ENCODE results near the gene ATP8B4. TPM values are rescaled to one million over a fixed set of nuclear protein-coding genes. Genes with fewer than 3 reads are reported as not detected.

ATP8B4 gene
- 1 to 10 TPM; 1.1 to 5.3 (median 2.2) TPM for total RNA-seq
- 1 to 10 TPM in 1 of 2 donors, under 1 TPM in 1; 0.39 to 1.5 TPM for polyA plus RNA-seq
- long read RNA-seq, donor 1, partial matches to known transcripts: 0 of 1 reads
- long read RNA-seq, donor 1, other reads (novel, unspliced or antisense): 1 of 1 reads
- long read RNA-seq, donor 2, partial matches to known transcripts: 0 of 3 reads
- long read RNA-seq, donor 2, other reads (novel, unspliced or antisense): 1 of 3 reads
- long read RNA-seq, donor 3, partial matches to known transcripts: 0 of 2 reads
- long read RNA-seq, donor 3, other reads (novel, unspliced or antisense): 1 of 2 reads

GRCh38 chr15:50119063-50120040 lies at the start of gene ATP8B4:
TSS of gene ATP8B4 (minus strand) at chr15:50119233. CDS start at chr15:50106966, 12,267 bp downstream.
- Histone ChIP-seq H3K4me1 (peaks cover 0 to 23% (median 0%) of the 10 kb centered on the region in 9 donors), H3K27me3 (peaks cover 0 to 5% (median 0%) of the 10 kb centered on the region in 7 donors), H3K36me3 (no peaks in the 10 kb centered on the region), H3K4me3 (peak within 1 kb of the TSS in 1 of 10 donors; percentile 19), H3K27ac (peak within 1 kb of the TSS in 1 of 10 donors; percentile 55), H3K9me3 (peaks cover 0 to 18% (median 2%) of the 10 kb centered on the region in 11 donors)
- no peak for ATAC-seq
- 43 to 53% methylated on average over 4 of the region's 4 CpGs for WGBS, 2 donors
- intact Hi-C loops (cut with DNase I): loop anchor here in 1 of 10 donors (10.0 kb wide), 1 partner anchor 1815 kb away; no protein-coding TSS in a partner anchor
- no peak for DNase-seq
- TF ChIP-seq, protein P1, sequence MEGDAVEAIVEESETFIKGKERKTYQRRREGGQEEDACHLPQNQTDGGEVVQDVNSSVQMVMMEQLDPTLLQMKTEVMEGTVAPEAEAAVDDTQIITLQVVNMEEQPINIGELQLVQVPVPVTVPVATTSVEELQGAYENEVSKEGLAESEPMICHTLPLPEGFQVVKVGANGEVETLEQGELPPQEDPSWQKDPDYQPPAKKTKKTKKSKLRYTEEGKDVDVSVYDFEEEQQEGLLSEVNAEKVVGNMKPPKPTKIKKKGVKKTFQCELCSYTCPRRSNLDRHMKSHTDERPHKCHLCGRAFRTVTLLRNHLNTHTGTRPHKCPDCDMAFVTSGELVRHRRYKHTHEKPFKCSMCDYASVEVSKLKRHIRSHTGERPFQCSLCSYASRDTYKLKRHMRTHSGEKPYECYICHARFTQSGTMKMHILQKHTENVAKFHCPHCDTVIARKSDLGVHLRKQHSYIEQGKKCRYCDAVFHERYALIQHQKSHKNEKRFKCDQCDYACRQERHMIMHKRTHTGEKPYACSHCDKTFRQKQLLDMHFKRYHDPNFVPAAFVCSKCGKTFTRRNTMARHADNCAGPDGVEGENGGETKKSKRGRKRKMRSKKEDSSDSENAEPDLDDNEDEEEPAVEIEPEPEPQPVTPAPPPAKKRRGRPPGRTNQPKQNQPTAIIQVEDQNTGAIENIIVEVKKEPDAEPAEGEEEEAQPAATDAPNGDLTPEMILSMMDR (IDR thresholded peaks at IDR 0.05): no peak

DNA sequence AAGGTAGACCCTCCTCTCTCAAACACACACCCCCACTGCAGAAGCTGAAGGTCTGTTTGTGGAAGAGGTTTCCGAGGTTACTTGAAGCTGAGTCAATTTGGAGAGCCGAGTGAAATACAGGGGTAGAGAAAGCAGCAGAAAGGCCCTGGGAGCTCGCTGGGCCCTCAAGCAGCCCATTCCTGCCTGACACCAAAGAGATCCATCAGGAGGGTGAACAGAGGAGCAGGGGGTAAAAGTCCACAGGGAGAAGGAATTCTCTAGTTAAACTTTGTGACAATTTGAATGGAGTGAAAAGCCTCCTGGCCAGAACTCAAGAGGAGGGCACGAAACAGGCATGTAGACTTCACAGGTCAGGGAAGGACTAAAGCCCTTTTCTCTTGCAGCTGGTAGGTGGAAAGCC lies 49.3 kb upstream of the ATP8B4 start:
- 85 to 93% methylated on average over 4 of the region's 4 CpGs for WGBS, 2 donors
- H3K27me3 ChIP-seq: peaks cover 0 to 13% (median 0%) of the 10 kb centered on the region in 7 donors
- intact Hi-C loops (cut with DNase I): no loop called here
- no peak overlapping the region for H3K27ac ChIP-seq
- TF ChIP-seq, protein P1 (IDR thresholded peaks at IDR 0.05): no peak
- H3K36me3 ChIP-seq: no peaks in the 10 kb centered on the region
- H3K9me3 ChIP-seq: no peaks in the 10 kb centered on the region
- no peaks in the 10 kb centered on the region for H3K4me1 ChIP-seq
- ATAC-seq: no peak
- no peak for DNase-seq
- no peak overlapping the region for H3K4me3 ChIP-seq

- H3K36me3 ChIP-seq: no peaks in the 10 kb centered on the region
- H3K27ac ChIP-seq: no peak overlapping the region
- no peaks in the 10 kb centered on the region for H3K9me3 ChIP-seq
- TF ChIP-seq, protein P1 (IDR thresholded peaks at IDR 0.05): no peak
- DNase-seq (no peak), ATAC-seq (no peak)
- peaks cover 0 to 13% (median 0%) of the 10 kb centered on the region in 7 donors for H3K27me3 ChIP-seq
- H3K4me3 ChIP-seq: no peak overlapping the region
- intact Hi-C loops (cut with DNase I): no loop called here
- H3K4me1 ChIP-seq: no peaks in the 10 kb centered on the region
Observed at GRCh38 chr15:50167110-50167509, 48.1 kb upstream of the ATP8B4 start.

DNA sequence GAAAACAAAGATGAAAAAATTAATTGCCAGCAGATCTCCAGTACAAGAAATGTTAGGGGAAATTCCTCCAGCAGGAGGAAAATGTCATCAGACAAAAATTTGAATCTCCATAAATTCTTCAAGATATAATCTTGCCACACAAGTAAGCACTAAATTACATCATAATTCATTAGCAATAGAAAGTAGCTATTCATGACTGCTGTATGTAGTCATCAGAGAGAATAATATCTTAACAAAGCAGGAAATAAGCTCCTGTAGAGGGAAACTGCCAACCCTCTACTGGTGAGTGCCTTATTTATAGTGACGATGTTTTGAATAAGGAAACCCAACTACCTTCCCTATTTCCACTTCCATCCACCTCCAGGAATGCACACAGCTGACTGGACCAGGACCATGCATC lies 47.2 kb upstream of the ATP8B4 start:
- H3K36me3 ChIP-seq: no peaks in the 10 kb centered on the region
- intact Hi-C loops (cut with DNase I): no loop called here
- peak in 1 of 8 donors; percentile 66 for ATAC-seq
- DNase-seq: no peak
- peaks cover 0 to 13% (median 0%) of the 10 kb centered on the region in 7 donors for H3K27me3 ChIP-seq
- no peaks in the 10 kb centered on the region for H3K4me1 ChIP-seq
- no peak overlapping the region for H3K27ac ChIP-seq
- TF ChIP-seq, protein P1 (IDR thresholded peaks at IDR 0.05): no peak
- no peak overlapping the region for H3K4me3 ChIP-seq
- H3K9me3 ChIP-seq: no peaks in the 10 kb centered on the region
- 41 to 52% methylated on average over 1 of the region's 1 CpG for WGBS, 2 donors
